ENCODE results near the gene PHLDB1.

- no peak for TF ChIP-seq CTCF (conservative IDR thresholded peaks at IDR 0.05; ENCODE audit: low read depth, low read length)
- no peak for TF ChIP-seq EZH2 (IDR thresholded peaks at IDR 0.05; ENCODE audit: borderline replicate concordance, low read depth, low read length, poor library complexity, severe bottlenecking)
These were observed 5.0 kb downstream of the PHLDB1 start for GRCh38 chr11:118612378-118612777.

Measured in A673 (cell line).